Gastrocnemius medialis (tissue), 4 donors: ENCODE data around the gene RAB10.

Source experiments
- CTCF ChIP-seq, 5 experiments: fragments of 450-650 bp in 3 of 5; fragments of 200-600 bp in 2 of 5; sonication (generic) in 2 of 5; IDR thresholded peaks in 4 of 5; conservative IDR thresholded peaks in 1 of 5; 1 replicate in 4 of 5; 2 replicates in 1 of 5; pipeline ENCODE4 v1.5.1; 2016 to 2019; ENCODE audit warnings: antibody characterized with exemption in 5 of 5, mild to moderate bottlenecking in 3 of 5, moderate library complexity in 3 of 5
- POLR2A ChIP-seq, 2 donors: fragments of 450-650 bp; IDR thresholded peaks; one replicate each; pipeline ENCODE4 v1.6.1; 2017; ENCODE audit warnings: antibody characterized with exemption in 2 of 2, mild to moderate bottlenecking in 2 of 2, moderate library complexity in 2 of 2

- TF ChIP-seq CTCF (IDR thresholded peaks at IDR 0.05 in 4 of 5, conservative IDR thresholded peaks at IDR 0.05 in 1 of 5) (no peak), POLR2A (IDR thresholded peaks at IDR 0.05) (no peak)
Observed at GRCh38 chr2:26130763-26131162, 96.9 kb downstream of the RAB10 start.
